ENCODE measurements around the gene TANC1.
"Not testable (repeated sequence)": the region's sequence is repeated elsewhere in the genome, so short reads cannot be mapped to it uniquely, and the experiment has no call there.

TANC1 gene

GRCh38 chr2:159094173-159094737 lies 125.8 kb downstream of the TANC1 start:
- DNase-seq: no peak

- DNase-seq: no peak
These were observed 127.4 kb downstream of the TANC1 start for GRCh38 chr2:159095813-159096212.

- DNase-seq: not testable (repeated sequence)
These were observed 127.9 kb downstream of the TANC1 start for GRCh38 chr2:159096302-159096855.

- DNase-seq: no peak
These were observed 128.5 kb downstream of the TANC1 start for GRCh38 chr2:159096901-159097300.

GRCh38 chr2:159098361-159098760 lies 129.9 kb downstream of the TANC1 start:
- DNase-seq: no peak

GRCh38 chr2:159098921-159099411 lies 130.5 kb downstream of the TANC1 start:
- DNase-seq: no peak

- DNase-seq: no peak
These were observed 133.5 kb downstream of the TANC1 start for GRCh38 chr2:159101755-159102489.

GRCh38 chr2:159103411-159103810 lies 135.0 kb downstream of the TANC1 start:
- DNase-seq: no peak

- DNase-seq: no peak
These were observed 137.7 kb downstream of the TANC1 start for GRCh38 chr2:159106109-159106508.

- DNase-seq: no peak
These were observed 139.9 kb downstream of the TANC1 start for GRCh38 chr2:159108181-159108893.

GRCh38 chr2:159109517-159109916 lies 141.1 kb downstream of the TANC1 start:
- no peak for DNase-seq

GRCh38 chr2:159110784-159111183 lies 142.3 kb downstream of the TANC1 start:
- DNase-seq: no peak

GRCh38 chr2:159111346-159111927 lies 143.0 kb downstream of the TANC1 start:
- no peak for DNase-seq

GRCh38 chr2:159114835-159115234 lies 146.4 kb downstream of the TANC1 start:
- no peak for DNase-seq

- DNase-seq: no peak
These were observed 148.5 kb downstream of the TANC1 start for GRCh38 chr2:159116922-159117321.

- no peak for DNase-seq
These were observed 149.2 kb downstream of the TANC1 start for GRCh38 chr2:159117658-159118057.

GRCh38 chr2:159118115-159118858 lies 149.8 kb downstream of the TANC1 start:
- peak; percentile 86 for DNase-seq

GRCh38 chr2:159118859-159119500 lies 150.5 kb downstream of the TANC1 start:
- DNase-seq: no peak

GRCh38 chr2:159119652-159120257 lies 151.3 kb downstream of the TANC1 start:
- no peak for DNase-seq

GRCh38 chr2:159123786-159124185 lies 155.3 kb downstream of the TANC1 start:
- no peak for DNase-seq

- DNase-seq: peak; percentile 17 to 23
These were observed 156.0 kb downstream of the TANC1 start for GRCh38 chr2:159124441-159124911.
